K562 (cell line): ENCODE data around the gene PIGX. TPM values are rescaled to one million over a fixed set of nuclear protein-coding genes. Genes with fewer than 3 reads are reported as not detected.

Experiments used
- ARID2 ChIP-seq: fragments of 450-650 bp; IDR thresholded peaks from 2 replicates; pipeline ENCODE4 v1.6.1; 2017; ENCODE audit warnings: antibody characterized with exemption, mild to moderate bottlenecking
- ARNT ChIP-seq, 2 experiments: fragments of 450-650 bp; IDR thresholded peaks; 2 replicates each; pipeline ENCODE4 v1.6.1; 2016; ENCODE audit warnings: mild to moderate bottlenecking in 1 of 2
- ELK1 ChIP-seq: sonication (generic); formaldehyde crosslinking; IDR thresholded peaks from 2 replicates; pipeline ENCODE4 v1.8.1; 2022; ENCODE audit warnings: missing genetic modification reagents
- ELK3 ChIP-seq: fragments of 450-650 bp; formaldehyde crosslinking; IDR thresholded peaks from 2 replicates; pipeline ENCODE4 v1.4.0; 2020; ENCODE audit warnings: mild to moderate bottlenecking
- ETS1 ChIP-seq: conservative IDR thresholded peaks from 2 replicates; pipeline ENCODE4 v1.6.1; 2011; ENCODE audit warnings: low read depth, mild to moderate bottlenecking, low read length; ENCODE audit not compliant: control insufficient read depth
- FOXK1 ChIP-seq: sonication (generic); formaldehyde crosslinking; IDR thresholded peaks from 2 replicates; pipeline ENCODE4 v1.8.0; 2022; ENCODE audit warnings: missing genetic modification reagents, mild to moderate bottlenecking, borderline replicate concordance
- GABPA ChIP-seq: fragments of 200-800 bp; sonication (Bioruptor generic); conservative IDR thresholded peaks from 2 replicates; pipeline ENCODE4 v1.6.1; 2016; ENCODE audit warnings: low read depth, missing genetic modification characterization, missing compliant biosample characterization
- KAT8 ChIP-seq: fragments of 450-650 bp; IDR thresholded peaks from 2 replicates; pipeline ENCODE4 v1.6.1; 2016; ENCODE audit warnings: low read depth, mild to moderate bottlenecking
- MAZ ChIP-seq, 2 experiments: fragments of 450-650 bp in 1 of 2; sonication (generic) in 1 of 2; formaldehyde crosslinking; IDR thresholded peaks in 1 of 2; conservative IDR thresholded peaks in 1 of 2; 2 replicates each; pipeline versions ENCODE4 v1.4.0 to v1.5.0; 2020; ENCODE audit warnings: mild to moderate bottlenecking in 1 of 2, missing genetic modification reagents in 1 of 2
- NR0B1 ChIP-seq: fragments of 450-650 bp; IDR thresholded peaks from one replicate; pipeline ENCODE4 v1.6.1; 2018; ENCODE audit warnings: mild to moderate bottlenecking, moderate library complexity; ENCODE audit not compliant: partially characterized antibody
- SIN3A ChIP-seq, 2 experiments: fragments of 150-350 bp in 1 of 2; IDR thresholded peaks; 2 replicates each; pipeline ENCODE4 v1.6.1; 2011 to 2016; ENCODE audit warnings: borderline replicate concordance in 2 of 2, low read depth in 2 of 2, low read length in 2 of 2, mild to moderate bottlenecking in 2 of 2, moderate library complexity in 2 of 2; ENCODE audit not compliant: control insufficient read depth in 1 of 2
- SIRT6 ChIP-seq: IDR thresholded peaks from one replicate; pipeline ENCODE4 v1.6.1; 2012; ENCODE audit warnings: low read depth, mild to moderate bottlenecking, control low read depth, inconsistent platforms, low read length, moderate library complexity
- SMAD2 ChIP-seq: fragments of 150-350 bp; IDR thresholded peaks from 2 replicates; pipeline ENCODE4 v1.6.1; 2014; ENCODE audit warnings: low read depth, mild to moderate bottlenecking, low read length
- TARDBP ChIP-seq: fragments of 450-650 bp; IDR thresholded peaks from 2 replicates; pipeline ENCODE4 v1.6.1; 2016
- THAP7 ChIP-seq: fragments of 250-450 bp; sonication (Bioruptor Pico); IDR thresholded peaks from 2 replicates; pipeline ENCODE4 v1.5.0; 2021
- YY1 ChIP-seq, 3 experiments: IDR thresholded peaks; 2 replicates each; pipeline ENCODE4 v1.6.1; 2011; ENCODE audit warnings: low read length in 2 of 3, mild to moderate bottlenecking in 2 of 3, moderate library complexity in 2 of 3, borderline replicate concordance in 1 of 3, control low read depth in 1 of 3, low read depth in 1 of 3; ENCODE audit not compliant: insufficient read depth in 3 of 3, insufficient replicate concordance in 2 of 3, control insufficient read depth in 1 of 3, insufficient read length in 1 of 3; ENCODE audit errors: extremely low read depth in 1 of 3
- ZNF121 ChIP-seq: sonication (generic); formaldehyde crosslinking; conservative IDR thresholded peaks from 2 replicates; pipeline ENCODE4 v1.8.0; 2022; ENCODE audit warnings: missing genetic modification reagents
- ZNF282 ChIP-seq: sonication (generic); formaldehyde crosslinking; IDR thresholded peaks from 2 replicates; pipeline ENCODE4 v1.8.1; 2023; ENCODE audit warnings: missing genetic modification reagents
- ZNF511 ChIP-seq: sonication (generic); formaldehyde crosslinking; IDR thresholded peaks from 2 replicates; pipeline ENCODE4 v1.8.0; 2022; ENCODE audit warnings: mild to moderate bottlenecking, missing genetic modification reagents
- ZNF707 ChIP-seq: fragments of 250-450 bp; sonication (Bioruptor Pico); conservative IDR thresholded peaks from 2 replicates; pipeline ENCODE4 v1.8.0; 2022; ENCODE audit warnings: inconsistent platforms, mild to moderate bottlenecking, moderate library complexity
- polyA plus RNA-seq, 8 experiments: library from polyadenylated mRNA; depleted of rRNA in 4 of 8; stranded (reverse) in 5 of 8; unstranded in 3 of 8; fragments of >200 nt; fragmentation: Nextera tagmentation in 2 of 8; fragmentation: Illumina TruSeq in 1 of 8; extraction: Ambion mirVana in 2 of 8; extraction: Trizol in 1 of 8; gene quantifications; 2 replicates each; pipeline versions ENCODE4 v1.2.1 to v1.2.3, GENCODE V29; 2011 to 2014; ENCODE audit warnings: inconsistent platforms in 1 of 8, missing spikeins in 1 of 8
- total RNA-seq, 7 experiments: library from RNA; depleted of rRNA in 6 of 7; stranded (reverse); fragments of >200 nt in 6 of 7; fragmentation: Illumina TruSeq in 2 of 7; extraction: Trizol in 2 of 7; gene quantifications; 2 replicates each; pipeline versions ENCODE4 v1.2.1 to v1.2.3, GENCODE V29; 2011 to 2021; ENCODE audit warnings: low replicate concordance in 1 of 7

The PIGX gene
- total and polyA plus RNA-seq, 9 of the 15 experiments (the other 6 are each of a cell fraction or from before 2014, with no cell fraction given), result 3.7 to 36.3 (median 26.9) TPM

- TF ChIP-seq ELK1 (CRISPR knock-in tag) (no peak), ELK3 (CRISPR knock-in tag) (no peak), ZNF121 (CRISPR knock-in tag) (no peak), TARDBP (0 out of 2 replicates have a peak, but pooled peaks have one; percentile 29), ZNF511 (CRISPR knock-in tag) (no peak), KAT8 (no peak), ARNT (IDR thresholded peaks at IDR 0.05) (no peak), ZNF707 (CRISPR knock-in tag) (no peak), ZNF282 (CRISPR knock-in tag) (no peak), ARID2 (no peak), SIRT6 (no peak), SIN3A (IDR thresholded peaks at IDR 0.05; ENCODE audit: borderline replicate concordance in 2 of 2, control insufficient read depth in 1 of 2, low read depth in 2 of 2, low read length in 2 of 2) (peak in 1 of 2 experiments; percentile 56; a peak in 1 of 4 replicates), GABPA (peak; percentile 83), THAP7 (no peak), YY1 (IDR thresholded peaks at IDR 0.05; ENCODE audit: borderline replicate concordance in 1 of 3, control insufficient read depth in 1 of 3, extremely low read depth in 1 of 3, insufficient read depth in 3 of 3, insufficient read length in 1 of 3, insufficient replicate concordance in 2 of 3, low read depth in 1 of 3, low read length in 2 of 3) (peak; percentile 45 to 94 (median 89)), NR0B1 (no peak), SMAD2 (no peak), ETS1 (peak; percentile 63), MAZ (CRISPR knock-in tag; conservative IDR thresholded peaks at IDR 0.05 in 1 of 2, IDR thresholded peaks at IDR 0.05 in 1 of 2) (peak; percentile 96 to 97), FOXK1 (CRISPR knock-in tag) (no peak)
These were observed 27.7 kb downstream of the PIGX start, which contains the start of gene PAK2 (continued) for GRCh38 chr3:196739671-196740480.
